ENCODE data around the gene XRN1. TPM values are rescaled to one million over a fixed set of nuclear protein-coding genes. Genes with fewer than 3 reads are reported as not detected.

Gene XRN1
- polyA plus RNA-seq, 1 donor, result 18.8 TPM

- no peak for DNase-seq (ENCODE audit: low read depth)
Measured at GRCh38 chr3:142272200-142272891, 175.5 kb downstream of the XRN1 start.

- no peak for DNase-seq (ENCODE audit: low read depth)
Measured at GRCh38 chr3:142270407-142270806, 177.4 kb downstream of the XRN1 start.

- no peak for DNase-seq (ENCODE audit: low read depth)
Measured at GRCh38 chr3:142269767-142270166, 178.1 kb downstream of the XRN1 start.

GRCh38 chr3:142268426-142268825 is 179.4 kb downstream of the XRN1 start:
- DNase-seq (ENCODE audit: low read depth), result no peak

- no peak for DNase-seq (ENCODE audit: low read depth)
Measured at GRCh38 chr3:142267269-142267668, 180.6 kb downstream of the XRN1 start.

- DNase-seq (ENCODE audit: low read depth), result no peak
Measured at GRCh38 chr3:142263112-142263511, 184.7 kb downstream of the XRN1 start.

GRCh38 chr3:142259359-142259758 is 188.5 kb downstream of the XRN1 start:
- DNase-seq (ENCODE audit: low read depth), result no peak

GRCh38 chr3:142256712-142257333 is 191.0 kb downstream of the XRN1 start:
- DNase-seq (ENCODE audit: low read depth), result no peak

Other genes starting within 250 kb of the XRN1 start
- gene GK5, start 222.5 kb downstream of the XRN1 start, polyA plus RNA-seq (ENCODE audit: insufficient read length), result 10.2 TPM
- gene ATR, start 130.7 kb upstream of the XRN1 start, polyA plus RNA-seq (ENCODE audit: insufficient read length), result 11.1 TPM
- gene PLS1, start 148.4 kb upstream of the XRN1 start, polyA plus RNA-seq (ENCODE audit: insufficient read length), result 0.61 TPM